HG02970 (cell line): Measurements from ENCODE around the gene MRPS24.

Source experiments
- ATAC-seq: cut with Tn5 transposase; IDR thresholded peaks from one replicate; pipeline ENCODE4 v1.9.1; 2021; ENCODE audit warnings: mild to moderate bottlenecking, moderate library complexity, moderate number of reproducible peaks; ENCODE audit not compliant: unreplicated experiment, low FRiP score

Gene MRPS24

GRCh38 chr7:43877968-43878864 is 8.9 kb upstream of the MRPS24 start:
- ATAC-seq = no peak

GRCh38 chr7:43876976-43877745 is 7.8 kb upstream of the MRPS24 start:
- ATAC-seq = no peak

- no peak for ATAC-seq
These were observed 6.9 kb upstream of the MRPS24 start for GRCh38 chr7:43876241-43876640.

DNA sequence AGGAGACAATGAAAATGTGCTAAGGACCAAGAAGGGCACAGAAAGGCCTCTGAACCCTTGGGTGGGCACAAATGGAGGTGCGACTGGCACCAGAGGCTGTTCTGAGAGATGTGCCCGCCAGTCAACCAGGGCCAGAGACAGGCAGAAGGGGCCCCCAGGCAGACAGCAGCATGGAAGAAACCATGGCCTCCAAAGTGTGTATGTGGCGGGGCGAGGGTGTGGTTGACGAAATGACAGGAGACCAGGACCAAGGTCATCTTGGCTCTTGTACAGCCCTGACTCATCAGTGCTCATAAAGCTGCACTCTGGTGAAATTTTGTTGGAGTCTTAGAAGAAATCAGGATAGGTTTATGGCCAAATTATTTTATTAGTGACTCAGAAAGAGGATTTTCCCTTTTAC is 4.0 kb upstream of the MRPS24 start:
- ATAC-seq = no peak

DNA sequence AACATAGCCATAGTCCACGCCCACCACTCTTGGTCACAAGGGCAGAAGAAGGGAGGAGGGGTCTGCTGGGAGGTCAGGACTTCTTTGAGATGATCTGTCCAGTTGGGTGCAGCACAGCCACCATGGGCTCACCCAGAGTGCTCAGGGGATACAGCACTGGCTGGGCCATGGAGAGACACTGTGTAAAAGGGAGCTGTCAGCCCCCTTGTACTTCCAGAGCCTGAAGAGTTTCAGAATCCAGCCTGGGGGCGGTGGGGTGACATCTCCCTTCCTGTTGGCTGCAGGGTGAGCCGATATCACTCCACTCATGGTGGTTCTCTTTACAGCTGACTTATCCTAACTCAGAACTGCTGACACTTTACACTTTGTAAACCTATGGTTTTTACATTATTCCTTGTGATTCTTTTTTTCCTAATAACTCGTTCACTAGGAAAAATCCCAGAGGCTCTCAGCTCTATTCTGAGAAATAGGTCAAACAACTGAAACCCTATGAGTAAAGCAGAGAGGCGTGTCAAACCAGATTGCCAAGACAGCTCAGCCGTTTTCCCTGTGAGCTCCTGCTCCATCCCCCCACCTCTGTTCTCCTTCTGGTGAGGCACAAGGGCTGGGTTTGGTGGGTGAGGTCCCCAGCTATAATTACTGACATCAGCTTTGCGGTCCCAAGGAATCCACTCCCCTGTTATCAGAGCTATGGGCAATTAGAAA is 3.2 kb upstream of the MRPS24 start:
- ATAC-seq = no peak

GRCh38 chr7:43871064-43871463 is 1.7 kb upstream of the MRPS24 start:
- ATAC-seq = no peak

GRCh38 chr7:43870316-43870715 is 999 bp upstream of the MRPS24 start:
- no peak for ATAC-seq

DNA sequence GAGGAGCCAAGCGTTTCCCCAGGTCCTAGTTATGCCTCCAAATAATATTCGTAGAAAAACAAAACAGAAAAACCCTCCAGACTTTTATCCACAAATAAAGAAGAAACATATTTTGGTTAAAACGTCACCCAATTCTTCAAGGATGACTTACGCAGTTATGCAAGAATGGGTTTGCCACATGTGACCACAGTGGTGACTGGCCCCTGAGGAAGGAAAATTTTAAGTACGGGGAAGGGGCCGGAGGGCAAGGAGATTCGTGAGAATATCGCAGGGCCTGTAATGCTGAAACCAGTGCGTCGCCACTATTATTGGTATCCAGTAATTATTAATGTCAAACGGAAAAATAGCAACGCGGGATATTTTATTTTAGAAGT is 537 bp upstream of the MRPS24 start:
- peak; percentile 8 for ATAC-seq

DNA sequence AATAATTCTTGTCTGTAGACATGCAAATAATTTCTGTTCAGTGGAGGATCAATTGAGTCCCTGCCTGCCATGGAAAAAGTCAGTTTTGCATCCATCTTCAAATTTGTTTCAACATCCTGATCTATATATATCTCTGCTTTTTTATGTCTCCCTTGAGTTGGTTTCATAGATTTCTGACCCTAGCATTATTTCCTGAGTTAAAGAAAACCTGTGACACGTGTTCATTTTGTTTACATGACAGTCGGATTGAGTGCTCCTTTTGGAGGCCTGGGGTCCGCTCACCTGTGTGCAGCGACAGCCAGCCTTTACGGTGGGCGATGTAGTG is 674 bp downstream of the MRPS24 start:
- no peak for ATAC-seq

DNA sequence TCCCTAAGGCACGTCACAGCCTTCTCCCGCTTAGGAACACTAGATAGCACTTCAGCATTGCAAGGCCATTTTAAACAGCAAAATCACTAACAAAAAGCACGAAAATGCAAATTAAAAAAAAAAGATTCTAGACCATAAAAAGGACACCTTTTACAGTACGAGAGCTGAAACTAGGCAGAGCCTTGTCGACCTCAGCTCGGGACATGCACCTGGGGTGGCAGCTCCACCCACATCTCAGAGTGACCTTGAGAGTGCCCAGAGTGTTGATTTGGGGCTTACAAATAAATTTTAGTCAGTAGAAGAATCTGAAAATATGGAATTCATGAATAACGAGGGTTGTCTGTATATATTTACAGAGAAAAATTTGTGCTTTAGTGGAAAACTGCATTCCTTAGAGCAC is 1.1 kb downstream of the MRPS24 start:
- ATAC-seq = no peak

- ATAC-seq = no peak
These were observed 4.0 kb downstream of the MRPS24 start for GRCh38 chr7:43865277-43865676.

- no peak for ATAC-seq
These were observed 5.2 kb downstream of the MRPS24 start for GRCh38 chr7:43864126-43864525.

GRCh38 chr7:43856996-43857395 is 12.3 kb downstream of the MRPS24 start:
- no peak for ATAC-seq

- no peak for ATAC-seq
These were observed 13.0 kb downstream of the MRPS24 start for GRCh38 chr7:43856316-43856715.

DNA sequence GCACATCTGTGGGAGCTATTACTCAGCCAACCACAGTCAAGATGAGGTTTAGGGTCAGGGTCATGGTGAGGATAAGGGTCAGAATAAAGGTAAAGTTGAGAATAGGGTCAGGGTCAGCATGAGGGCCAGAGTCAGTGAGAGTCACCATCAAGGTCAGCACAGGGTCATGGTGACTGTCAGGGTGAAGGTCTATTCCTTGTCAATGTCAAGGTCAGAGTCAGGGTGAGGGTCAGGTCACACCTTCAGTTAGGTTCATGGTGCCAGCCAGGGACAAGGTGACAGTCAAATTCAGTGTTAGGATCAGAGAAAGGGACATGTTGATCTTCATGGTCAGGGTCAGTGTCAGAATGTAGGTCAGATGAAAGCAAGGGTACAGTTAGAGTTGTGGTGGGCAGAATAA is 14.1 kb downstream of the MRPS24 start:
- no peak for ATAC-seq

DNA sequence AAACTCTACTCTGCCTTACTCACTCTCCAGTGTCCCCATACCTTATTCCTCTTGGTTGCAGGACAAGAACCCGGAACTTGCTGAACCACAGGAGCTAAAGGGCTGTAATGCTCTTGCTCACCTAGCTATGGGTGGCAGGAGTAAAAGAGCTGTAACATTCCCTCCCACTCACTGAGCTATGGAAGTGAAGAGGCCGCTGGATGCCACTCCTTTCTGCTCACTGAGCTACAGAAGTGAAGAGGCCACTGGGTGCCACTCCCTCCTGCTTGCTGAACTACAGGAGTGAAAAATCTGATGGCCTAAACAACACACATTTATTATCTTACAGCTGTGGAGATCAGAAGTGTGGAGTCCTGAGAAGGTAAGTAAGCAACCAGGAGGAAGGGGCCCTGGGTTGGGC is 17.5 kb downstream of the MRPS24 start:
- ATAC-seq = no peak

DNA sequence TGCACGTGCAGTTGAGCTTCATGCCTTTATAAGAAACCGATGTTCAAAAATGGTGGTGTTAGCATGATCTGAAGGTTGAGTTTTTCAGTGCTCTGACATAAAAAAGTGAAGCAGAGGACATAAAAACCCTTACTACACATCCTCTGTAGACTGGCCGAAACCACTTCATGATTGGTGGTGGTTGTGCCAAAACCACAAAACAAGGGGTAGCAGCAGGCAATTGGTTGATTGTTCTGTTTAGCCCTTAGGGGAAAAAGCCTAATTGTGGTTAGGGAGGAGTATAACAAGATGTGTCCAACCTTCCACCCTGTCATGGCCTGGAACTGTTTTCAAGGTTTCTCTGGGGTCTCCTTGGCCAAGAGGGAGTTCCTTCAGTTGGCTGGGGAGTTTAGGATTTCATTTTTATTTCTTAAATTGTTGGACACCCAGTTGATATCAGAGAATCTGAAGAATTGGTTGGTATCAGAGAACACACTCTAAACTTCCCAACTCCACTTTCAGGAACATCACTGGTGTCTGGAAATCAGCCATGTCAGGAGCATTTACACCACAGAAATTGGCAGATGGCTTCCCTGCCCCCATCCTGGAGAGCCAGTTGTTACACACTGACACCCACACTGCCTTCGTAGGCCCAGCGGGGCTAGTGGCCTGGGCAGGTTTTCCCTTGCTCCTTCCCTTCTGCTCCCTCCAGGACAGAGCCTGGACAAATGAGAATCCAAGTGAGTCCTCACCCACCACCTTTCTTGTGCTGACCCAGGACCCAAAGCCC is 18.8 kb downstream of the MRPS24 start:
- no peak for ATAC-seq

GRCh38 chr7:43849047-43849446 is 20.3 kb downstream of the MRPS24 start:
- ATAC-seq = no peak

- no peak for ATAC-seq
These were observed 21.8 kb downstream of the MRPS24 start for GRCh38 chr7:43847496-43847895.

DNA sequence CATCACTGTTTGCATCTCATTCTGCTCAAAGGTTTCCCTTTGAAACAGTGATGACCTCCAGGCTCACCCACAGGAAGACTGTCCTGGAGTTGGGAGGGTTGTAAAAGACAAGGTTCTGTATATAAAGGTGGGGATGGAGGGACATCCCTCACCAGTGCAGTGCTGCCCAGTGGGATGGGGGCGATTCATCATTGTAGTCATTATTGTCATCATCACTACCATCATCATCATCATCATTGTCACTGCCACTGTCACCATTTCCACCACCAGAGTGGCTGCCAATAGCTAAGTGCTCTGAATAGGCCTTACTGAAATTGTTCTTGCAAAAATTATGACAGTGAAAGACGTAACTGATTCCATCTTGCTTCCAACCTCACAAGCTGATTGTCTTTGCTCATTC is 24.7 kb downstream of the MRPS24 start:
- ATAC-seq = no peak

DNA sequence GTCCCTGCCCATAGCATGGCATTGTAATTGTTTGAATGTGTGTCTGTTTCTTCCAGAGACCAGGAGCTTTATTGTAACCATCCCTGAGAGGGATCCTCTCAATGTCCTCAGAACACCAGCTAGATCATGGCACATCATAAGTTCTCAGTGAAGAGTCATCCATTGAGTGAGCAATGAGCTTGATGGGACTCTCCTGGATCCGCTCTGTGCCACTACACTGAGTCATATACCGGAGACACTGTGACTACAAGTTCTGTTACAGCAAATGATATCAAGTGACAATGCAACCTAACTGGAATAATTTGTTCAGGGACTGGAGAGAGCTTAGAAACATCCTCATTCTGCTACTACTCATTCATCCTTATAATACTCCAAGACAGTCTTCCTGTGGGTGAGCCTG is 25.1 kb downstream of the MRPS24 start:
- no peak for ATAC-seq
